ENCODE results near the gene SIX5.

SIX5 gene

GRCh38 chr19:45782820-45783785 lies 14.1 kb upstream of the SIX5 start:
- no peak for DNase-seq
- Histone ChIP-seq H3K36me3 (ENCODE audit: control insufficient read depth, insufficient read depth, low read length) (peaks cover 10% of the 10 kb centered on the region), H3K27me3 (replicated peaks; ENCODE audit: control insufficient read depth, insufficient read depth, low read length, poor library complexity, severe bottlenecking) (peaks cover 9% of the 10 kb centered on the region), H3K9me3 (ENCODE audit: control insufficient read depth, low read length) (no peaks in the 10 kb centered on the region), H3K27ac (ENCODE audit: insufficient read depth, low read length, poor library complexity, severe bottlenecking) (no peak overlapping the region), H3K4me1 (ENCODE audit: control insufficient read depth, insufficient read depth, low read length, poor library complexity, severe bottlenecking) (peaks cover 14% of the 10 kb centered on the region), H3K4me3 (ENCODE audit: insufficient read depth, low read depth, low read length, poor library complexity, severe bottlenecking) (no peak overlapping the region)

GRCh38 chr19:45782162-45782691 lies 13.2 kb upstream of the SIX5 start, which contains the start of gene DMPK:
Gene DMPK, minus strand, starts transcription at chr19:45782490. Its CDS starts 138 bp downstream, at chr19:45782352.
- Histone ChIP-seq H3K27me3 (replicated peaks; ENCODE audit: control insufficient read depth, insufficient read depth, low read length, poor library complexity, severe bottlenecking) (peaks cover 9% of the 10 kb centered on the region), H3K9me3 (ENCODE audit: control insufficient read depth, low read length) (no peaks in the 10 kb centered on the region), H3K27ac (ENCODE audit: insufficient read depth, low read length, poor library complexity, severe bottlenecking) (no peak within 1 kb of the TSS), H3K4me1 (ENCODE audit: control insufficient read depth, insufficient read depth, low read length, poor library complexity, severe bottlenecking) (peaks cover 14% of the 10 kb centered on the region), H3K36me3 (ENCODE audit: control insufficient read depth, insufficient read depth, low read length) (peaks cover 10% of the 10 kb centered on the region), H3K4me3 (ENCODE audit: insufficient read depth, low read depth, low read length, poor library complexity, severe bottlenecking) (no peak within 1 kb of the TSS)
- DNase-seq, result no peak

DNA sequence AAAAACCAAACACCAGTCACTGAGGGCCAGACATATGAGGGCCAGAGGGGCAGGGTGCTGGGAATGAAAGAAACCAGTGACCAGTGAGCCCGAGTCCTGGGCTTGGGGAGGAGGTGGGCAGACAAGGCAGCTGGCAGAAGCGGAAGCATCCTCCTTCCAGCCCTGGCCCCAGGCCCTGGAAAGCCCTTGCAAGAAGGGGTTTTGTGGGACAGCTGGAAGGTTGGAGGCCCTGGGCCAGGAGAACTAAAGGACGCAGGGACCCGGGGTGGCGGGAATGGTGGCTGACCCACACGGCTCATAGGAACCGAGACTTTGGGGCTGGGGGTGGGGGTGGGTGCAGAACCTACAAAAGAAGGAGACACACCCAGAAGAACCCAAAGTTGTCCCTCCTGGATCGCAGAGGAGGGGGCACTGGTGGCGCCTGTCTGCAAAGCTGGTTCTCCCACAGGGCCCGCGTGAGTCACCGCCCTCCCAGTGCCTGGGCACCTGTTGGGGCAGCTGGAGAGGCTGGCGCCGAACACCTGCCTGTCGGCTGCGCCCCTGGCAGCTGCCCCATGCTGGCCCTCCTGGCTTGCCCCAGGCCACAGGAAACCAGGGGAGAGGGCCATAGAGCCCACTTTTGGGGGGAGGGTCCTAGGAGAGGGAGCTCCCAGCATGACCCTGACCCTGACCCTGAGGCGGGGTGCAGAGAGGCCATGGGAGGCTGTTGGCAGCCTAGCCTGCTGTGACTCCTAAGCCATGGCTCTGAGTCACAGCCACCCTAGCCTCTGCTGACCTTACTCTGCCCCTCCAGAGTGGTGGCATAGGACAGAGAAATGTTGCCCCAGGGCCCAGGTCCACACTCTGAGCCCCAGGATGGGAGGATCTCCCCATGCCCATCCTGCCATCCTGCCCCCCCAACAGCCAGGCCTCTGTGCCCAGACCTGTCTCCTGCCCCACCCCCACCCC lies 12.4 kb upstream of the SIX5 start:
- no peak for DNase-seq
- H3K27me3 ChIP-seq (replicated peaks; ENCODE audit: control insufficient read depth, insufficient read depth, low read length, poor library complexity, severe bottlenecking), result peaks cover 9% of the 10 kb centered on the region
- H3K4me1 ChIP-seq (ENCODE audit: control insufficient read depth, insufficient read depth, low read length, poor library complexity, severe bottlenecking), result peaks cover 14% of the 10 kb centered on the region
- no peaks in the 10 kb centered on the region for H3K9me3 ChIP-seq (ENCODE audit: control insufficient read depth, low read length)
- peaks cover 4% of the 10 kb centered on the region for H3K36me3 ChIP-seq (ENCODE audit: control insufficient read depth, insufficient read depth, low read length)
- no peak overlapping the region for H3K4me3 ChIP-seq (ENCODE audit: insufficient read depth, low read depth, low read length, poor library complexity, severe bottlenecking)
- H3K27ac ChIP-seq (ENCODE audit: insufficient read depth, low read length, poor library complexity, severe bottlenecking), result no peak overlapping the region

DNA sequence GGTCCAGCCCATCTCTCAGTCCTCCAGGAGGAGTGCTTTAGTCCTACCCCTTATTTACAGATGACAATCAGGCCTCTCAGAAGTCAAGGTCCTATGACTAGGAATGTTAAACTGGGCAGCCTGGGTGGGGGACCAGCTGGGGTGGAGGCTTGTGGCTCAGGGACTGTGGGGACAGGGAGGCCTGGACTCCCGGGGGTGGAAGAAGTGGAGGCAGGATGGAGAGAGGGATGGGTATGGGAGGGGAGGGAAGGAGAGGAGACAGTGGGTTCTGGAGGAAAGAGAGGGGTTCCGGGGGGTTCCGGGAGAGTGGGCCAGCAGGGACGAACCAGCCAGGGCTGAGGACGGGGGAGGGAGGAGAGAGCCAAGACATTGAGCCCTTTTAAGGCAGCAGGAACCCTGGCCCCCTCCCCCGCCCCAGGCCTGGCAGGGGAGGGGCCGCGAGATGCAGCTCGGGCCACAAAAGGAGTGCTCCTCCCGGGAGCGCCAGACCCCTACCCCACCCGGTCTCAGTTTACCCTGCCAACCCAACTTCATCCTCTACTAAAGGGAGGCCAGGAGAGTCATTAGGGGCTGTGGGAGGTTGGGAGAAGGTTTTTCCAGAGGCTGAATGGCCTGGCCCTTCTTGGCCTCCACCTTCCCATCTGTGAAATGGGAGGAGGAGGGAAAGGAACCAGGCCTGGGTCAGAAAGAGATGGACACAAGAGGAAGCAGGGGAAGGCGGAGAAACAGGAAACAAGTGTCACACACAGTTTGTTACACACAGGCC lies 11.6 kb upstream of the SIX5 start:
- Histone ChIP-seq H3K27ac (ENCODE audit: insufficient read depth, low read length, poor library complexity, severe bottlenecking) (no peak overlapping the region), H3K4me3 (ENCODE audit: insufficient read depth, low read depth, low read length, poor library complexity, severe bottlenecking) (no peak overlapping the region), H3K27me3 (replicated peaks; ENCODE audit: control insufficient read depth, insufficient read depth, low read length, poor library complexity, severe bottlenecking) (peaks cover 9% of the 10 kb centered on the region), H3K9me3 (ENCODE audit: control insufficient read depth, low read length) (no peaks in the 10 kb centered on the region), H3K36me3 (ENCODE audit: control insufficient read depth, insufficient read depth, low read length) (no peaks in the 10 kb centered on the region), H3K4me1 (ENCODE audit: control insufficient read depth, insufficient read depth, low read length, poor library complexity, severe bottlenecking) (peaks cover 14% of the 10 kb centered on the region)
- no peak for DNase-seq

- Histone ChIP-seq H3K36me3 (ENCODE audit: control insufficient read depth, insufficient read depth, low read length) (no peaks in the 10 kb centered on the region), H3K9me3 (ENCODE audit: control insufficient read depth, low read length) (no peaks in the 10 kb centered on the region), H3K4me1 (ENCODE audit: control insufficient read depth, insufficient read depth, low read length, poor library complexity, severe bottlenecking) (peaks cover 14% of the 10 kb centered on the region), H3K4me3 (ENCODE audit: insufficient read depth, low read depth, low read length, poor library complexity, severe bottlenecking) (no peak overlapping the region), H3K27me3 (replicated peaks; ENCODE audit: control insufficient read depth, insufficient read depth, low read length, poor library complexity, severe bottlenecking) (peaks cover 9% of the 10 kb centered on the region), H3K27ac (ENCODE audit: insufficient read depth, low read length, poor library complexity, severe bottlenecking) (no peak overlapping the region)
- no peak for DNase-seq
Measured at GRCh38 chr19:45780146-45780447, 11.0 kb upstream of the SIX5 start.

- no peaks in the 10 kb centered on the region for H3K36me3 ChIP-seq (ENCODE audit: control insufficient read depth, insufficient read depth, low read length)
- H3K4me3 ChIP-seq (ENCODE audit: insufficient read depth, low read depth, low read length, poor library complexity, severe bottlenecking), result peak overlapping the region; percentile 8
- H3K27ac ChIP-seq (ENCODE audit: insufficient read depth, low read length, poor library complexity, severe bottlenecking), result no peak overlapping the region
- no peaks in the 10 kb centered on the region for H3K9me3 ChIP-seq (ENCODE audit: control insufficient read depth, low read length)
- peak; percentile 73 to 83 (median 75) for DNase-seq
- peaks cover 9% of the 10 kb centered on the region for H3K27me3 ChIP-seq (replicated peaks; ENCODE audit: control insufficient read depth, insufficient read depth, low read length, poor library complexity, severe bottlenecking)
- peaks cover 14% of the 10 kb centered on the region for H3K4me1 ChIP-seq (ENCODE audit: control insufficient read depth, insufficient read depth, low read length, poor library complexity, severe bottlenecking)
Measured at GRCh38 chr19:45779231-45780145, 10.4 kb upstream of the SIX5 start.

DNA sequence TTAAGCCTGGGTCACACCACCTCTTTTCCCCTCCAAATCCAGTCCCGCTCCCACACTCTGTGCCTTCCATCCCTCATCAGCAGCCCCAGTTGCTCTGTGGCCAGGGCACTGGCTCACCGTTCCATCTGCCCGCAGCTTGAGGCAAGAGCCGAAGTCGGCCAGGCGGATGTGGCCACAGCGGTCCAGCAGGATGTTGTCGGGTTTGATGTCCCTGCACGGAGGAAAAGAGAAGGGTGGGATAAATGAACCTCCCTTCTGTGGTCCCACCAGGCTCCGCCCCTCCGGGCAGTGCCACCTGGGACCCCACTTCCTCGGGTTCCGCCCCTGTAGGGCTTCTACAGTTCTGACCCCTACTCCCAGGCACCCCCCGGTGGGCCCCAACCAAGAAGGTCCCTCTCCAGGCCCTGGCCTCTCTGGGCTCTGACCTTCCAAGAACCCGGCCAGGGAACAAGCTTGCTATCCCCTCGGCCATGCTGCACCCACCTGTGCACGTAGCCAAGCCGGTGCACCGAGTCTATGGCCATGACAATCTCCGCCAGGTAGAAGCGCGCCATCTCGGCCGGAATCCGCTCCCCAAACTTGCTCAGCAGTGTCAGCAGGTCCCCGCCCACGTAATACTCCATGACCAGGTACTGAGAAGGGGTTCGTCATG lies 9.1 kb upstream of the SIX5 start:
- H3K9me3 ChIP-seq (ENCODE audit: control insufficient read depth, low read length), result no peaks in the 10 kb centered on the region

DNA sequence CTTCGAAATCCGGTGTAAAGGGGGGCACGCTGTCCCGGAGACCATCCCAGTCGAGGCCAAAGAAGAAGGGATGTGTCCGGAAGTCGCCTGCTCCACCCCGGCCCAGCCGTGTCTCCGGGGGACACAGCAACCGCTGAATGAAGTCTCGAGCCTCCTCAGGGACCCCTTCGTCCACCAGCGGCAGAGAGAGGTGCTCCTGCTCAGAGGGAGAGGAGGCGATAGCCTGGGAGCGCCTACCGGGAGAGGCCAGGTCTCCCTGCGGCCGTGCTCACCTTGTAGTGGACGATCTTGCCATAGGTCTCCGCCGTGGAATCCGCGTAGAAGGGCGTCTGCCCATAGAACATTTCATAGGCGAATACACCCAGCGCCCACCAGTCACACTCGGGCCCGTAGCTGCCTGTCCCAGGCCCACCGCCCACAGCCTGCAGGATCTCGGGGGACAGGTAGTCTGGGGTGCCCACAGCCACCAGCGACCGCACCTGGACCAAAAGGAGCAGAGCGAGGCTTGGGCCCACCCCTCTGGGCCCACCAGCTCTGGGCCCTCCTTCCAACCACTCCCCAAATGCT lies 8.4 kb upstream of the SIX5 start:
- Histone ChIP-seq H3K4me3 (ENCODE audit: insufficient read depth, low read depth, low read length, poor library complexity, severe bottlenecking) (no peak overlapping the region), H3K4me1 (ENCODE audit: control insufficient read depth, insufficient read depth, low read length, poor library complexity, severe bottlenecking) (peaks cover 14% of the 10 kb centered on the region), H3K9me3 (ENCODE audit: control insufficient read depth, low read length) (no peaks in the 10 kb centered on the region), H3K27me3 (replicated peaks; ENCODE audit: control insufficient read depth, insufficient read depth, low read length, poor library complexity, severe bottlenecking) (peaks cover 9% of the 10 kb centered on the region), H3K27ac (ENCODE audit: insufficient read depth, low read length, poor library complexity, severe bottlenecking) (no peak overlapping the region), H3K36me3 (ENCODE audit: control insufficient read depth, insufficient read depth, low read length) (no peaks in the 10 kb centered on the region)
- no peak for DNase-seq

More for the DNA sequence above, 9.1 kb upstream of the SIX5 start:
- no peak overlapping the region for H3K27ac ChIP-seq (ENCODE audit: insufficient read depth, low read length, poor library complexity, severe bottlenecking)
- peaks cover 14% of the 10 kb centered on the region for H3K4me1 ChIP-seq (ENCODE audit: control insufficient read depth, insufficient read depth, low read length, poor library complexity, severe bottlenecking)
- no peaks in the 10 kb centered on the region for H3K36me3 ChIP-seq (ENCODE audit: control insufficient read depth, insufficient read depth, low read length)
- H3K27me3 ChIP-seq (replicated peaks; ENCODE audit: control insufficient read depth, insufficient read depth, low read length, poor library complexity, severe bottlenecking), result peaks cover 9% of the 10 kb centered on the region
- no peak overlapping the region for H3K4me3 ChIP-seq (ENCODE audit: insufficient read depth, low read depth, low read length, poor library complexity, severe bottlenecking)
- no peak for DNase-seq
